ENCODE measurements around the gene PLET1.

DNA sequence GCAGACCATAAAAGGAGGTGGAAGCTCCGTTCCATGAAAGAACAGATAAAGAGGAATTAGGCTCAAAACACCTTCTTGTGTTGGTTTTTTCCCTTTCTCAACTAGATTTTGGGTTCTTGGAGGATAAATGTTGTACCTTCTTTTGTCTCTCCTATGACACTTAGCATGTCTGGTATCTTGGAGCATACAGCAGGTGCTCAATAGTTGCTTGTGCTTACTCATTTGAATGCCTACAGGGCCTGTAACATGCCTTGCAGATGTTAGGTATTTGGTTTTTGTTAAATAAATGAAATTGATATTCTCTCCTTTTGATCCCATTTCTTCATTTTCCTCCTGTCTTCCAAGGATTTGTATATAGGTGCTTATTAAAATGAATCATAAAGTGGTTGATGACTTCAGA is 16.4 kb upstream of the PLET1 start:
- TF ChIP-seq, protein P1, sequence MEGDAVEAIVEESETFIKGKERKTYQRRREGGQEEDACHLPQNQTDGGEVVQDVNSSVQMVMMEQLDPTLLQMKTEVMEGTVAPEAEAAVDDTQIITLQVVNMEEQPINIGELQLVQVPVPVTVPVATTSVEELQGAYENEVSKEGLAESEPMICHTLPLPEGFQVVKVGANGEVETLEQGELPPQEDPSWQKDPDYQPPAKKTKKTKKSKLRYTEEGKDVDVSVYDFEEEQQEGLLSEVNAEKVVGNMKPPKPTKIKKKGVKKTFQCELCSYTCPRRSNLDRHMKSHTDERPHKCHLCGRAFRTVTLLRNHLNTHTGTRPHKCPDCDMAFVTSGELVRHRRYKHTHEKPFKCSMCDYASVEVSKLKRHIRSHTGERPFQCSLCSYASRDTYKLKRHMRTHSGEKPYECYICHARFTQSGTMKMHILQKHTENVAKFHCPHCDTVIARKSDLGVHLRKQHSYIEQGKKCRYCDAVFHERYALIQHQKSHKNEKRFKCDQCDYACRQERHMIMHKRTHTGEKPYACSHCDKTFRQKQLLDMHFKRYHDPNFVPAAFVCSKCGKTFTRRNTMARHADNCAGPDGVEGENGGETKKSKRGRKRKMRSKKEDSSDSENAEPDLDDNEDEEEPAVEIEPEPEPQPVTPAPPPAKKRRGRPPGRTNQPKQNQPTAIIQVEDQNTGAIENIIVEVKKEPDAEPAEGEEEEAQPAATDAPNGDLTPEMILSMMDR (conservative IDR thresholded peaks at IDR 0.05 in 1 of 2, IDR thresholded peaks at IDR 0.05 in 1 of 2; ENCODE audit: low read depth in 1 of 2, low read length in 2 of 2): no peak
- TF ChIP-seq EZH2 (IDR thresholded peaks at IDR 0.05; ENCODE audit: low read length, missing control alignments): no peak

All from fibroblast of lung (primary cell).